ENCODE measurements around the gene FAHD1. TPM values are rescaled to one million over a fixed set of nuclear protein-coding genes. Genes with fewer than 3 reads are reported as not detected.
"Not testable (repeated sequence)": the region's sequence is repeated elsewhere in the genome, so short reads cannot be mapped to it uniquely, and the experiment has no call there.

Gene FAHD1
- polyA plus RNA-seq, 6 donors from 2014 or later = 20.2 to 28.1 (median 24.5) TPM

- Mint-ChIP-seq H3K36me3 (no peaks in the 10 kb centered on the region), H3K27ac (no peak overlapping the region), H3K9me3 (no peaks in the 10 kb centered on the region), H3K4me3 (no peak overlapping the region), H3K4me1 (no peaks in the 10 kb centered on the region), H3K27me3 (peaks cover 10 to 32% (median 31%) of the 10 kb centered on the region in 3 donors)
- ATAC-seq (ENCODE audit: low read depth in 2 of 2) = no peak
- DNase-seq = no peak
These were observed 24.8 kb downstream of the FAHD1 start for GRCh38 chr16:1851793-1852192.

DNA sequence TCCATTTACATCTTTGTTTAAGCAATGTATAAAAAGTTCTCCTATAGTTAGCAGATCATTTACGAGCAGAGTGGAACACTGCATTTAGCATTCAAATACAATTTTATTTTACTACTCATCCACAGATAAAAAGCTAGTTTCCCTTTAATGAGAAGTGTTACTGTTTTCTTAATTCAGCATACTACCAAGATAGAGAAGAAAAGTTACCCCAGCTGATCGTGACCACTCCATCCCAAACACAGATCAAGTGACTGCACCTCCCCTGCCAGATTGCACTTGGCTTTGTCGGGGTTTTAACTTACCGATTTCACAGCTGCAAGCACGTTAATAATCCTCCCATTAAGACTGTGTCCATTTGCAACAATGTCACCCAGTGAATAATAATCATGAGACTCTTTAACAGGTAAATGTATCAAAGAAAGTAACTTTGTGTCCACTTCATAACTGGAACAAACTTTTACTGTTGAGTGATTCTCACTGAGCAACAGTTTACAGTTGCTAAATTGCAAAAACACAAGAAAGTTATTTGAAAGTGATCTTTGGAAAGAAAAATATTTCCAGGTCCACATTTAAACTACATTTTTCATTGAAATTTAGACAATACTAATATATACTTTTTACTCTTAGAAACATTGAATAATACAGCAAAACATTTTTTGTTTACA, 30.6 kb downstream of the FAHD1 start:
- H3K27ac Mint-ChIP-seq = peak overlapping the region in 1 of 6 donors; percentile 77
- no peak overlapping the region for H3K4me3 Mint-ChIP-seq
- H3K9me3 Mint-ChIP-seq = no peaks in the 10 kb centered on the region
- peaks cover 33 to 57% (median 56%) of the 10 kb centered on the region in 3 donors for H3K27me3 Mint-ChIP-seq
- H3K36me3 Mint-ChIP-seq = peaks cover 0 to 4% of the 10 kb centered on the region in 2 donors
- H3K4me1 Mint-ChIP-seq = no peaks in the 10 kb centered on the region
- ATAC-seq (ENCODE audit: low read depth in 2 of 2) = no peak
- DNase-seq = no peak

DNA sequence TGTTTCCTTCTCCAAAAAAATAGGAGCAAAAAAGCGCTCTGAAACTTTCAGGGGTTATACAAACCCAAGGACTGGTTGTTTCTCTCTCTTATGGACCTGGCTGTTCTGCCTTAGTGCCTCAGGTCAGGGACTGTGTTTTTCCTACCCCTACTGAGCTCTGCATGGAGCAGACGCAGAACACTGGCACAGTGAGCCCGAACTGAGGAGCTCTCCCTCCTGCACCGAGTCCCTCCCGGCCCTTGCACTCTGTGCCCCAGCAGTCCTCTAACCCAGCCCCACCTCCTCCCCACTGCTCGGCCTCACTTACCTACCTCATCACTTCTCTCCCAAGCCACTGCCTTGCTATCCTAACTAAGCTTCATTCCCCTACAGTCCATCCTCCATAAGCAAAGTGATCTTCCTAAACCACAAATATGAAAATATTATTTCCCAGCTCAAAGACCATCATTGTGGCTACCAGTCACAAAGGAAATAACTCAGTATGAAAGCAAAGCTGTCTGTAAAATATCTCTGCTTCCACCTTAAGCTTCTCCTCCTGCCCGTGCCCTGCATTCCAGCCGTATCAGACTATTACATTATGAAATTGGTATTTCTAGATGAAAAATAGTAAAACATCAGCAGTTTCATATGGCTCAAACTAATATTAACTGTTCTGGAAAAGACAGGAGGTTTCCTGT, 31.3 kb downstream of the FAHD1 start:
- no peaks in the 10 kb centered on the region for H3K9me3 Mint-ChIP-seq
- DNase-seq (no peak), ATAC-seq (ENCODE audit: low read depth in 2 of 2) (no peak)
- H3K4me3 Mint-ChIP-seq = no peak overlapping the region
- H3K36me3 Mint-ChIP-seq = peaks cover 0 to 4% of the 10 kb centered on the region in 2 donors
- H3K4me1 Mint-ChIP-seq = no peaks in the 10 kb centered on the region
- peaks cover 33 to 57% (median 56%) of the 10 kb centered on the region in 3 donors for H3K27me3 Mint-ChIP-seq
- H3K27ac Mint-ChIP-seq = no peak overlapping the region

GRCh38 chr16:1859650-1860049, 32.6 kb downstream of the FAHD1 start:
- peaks cover 0 to 4% of the 10 kb centered on the region in 2 donors for H3K36me3 Mint-ChIP-seq
- ATAC-seq (ENCODE audit: low read depth in 2 of 2) (no peak), DNase-seq (no peak)
- no peaks in the 10 kb centered on the region for H3K4me1 Mint-ChIP-seq
- H3K27me3 Mint-ChIP-seq = peaks cover 38 to 50% (median 48%) of the 10 kb centered on the region in 3 donors
- H3K4me3 Mint-ChIP-seq = no peak overlapping the region
- no peaks in the 10 kb centered on the region for H3K9me3 Mint-ChIP-seq
- no peak overlapping the region for H3K27ac Mint-ChIP-seq

- Mint-ChIP-seq H3K27ac (no peak overlapping the region), H3K9me3 (no peaks in the 10 kb centered on the region), H3K4me1 (no peaks in the 10 kb centered on the region), H3K27me3 (peaks cover 42 to 43% (median 43%) of the 10 kb centered on the region in 3 donors), H3K36me3 (peaks cover 0 to 4% of the 10 kb centered on the region in 2 donors), H3K4me3 (no peak overlapping the region)
- DNase-seq = no peak
- ATAC-seq (ENCODE audit: low read depth in 2 of 2) = no peak
These were observed 34.7 kb downstream of the FAHD1 start for GRCh38 chr16:1861730-1862129.

- no peak overlapping the region for H3K4me3 Mint-ChIP-seq
- DNase-seq (no peak), ATAC-seq (ENCODE audit: low read depth in 2 of 2) (no peak)
- H3K4me1 Mint-ChIP-seq = no peaks in the 10 kb centered on the region
- H3K27ac Mint-ChIP-seq = no peak overlapping the region
- H3K27me3 Mint-ChIP-seq = peaks cover 36 to 38% (median 36%) of the 10 kb centered on the region in 3 donors
- no peaks in the 10 kb centered on the region for H3K9me3 Mint-ChIP-seq
- H3K36me3 Mint-ChIP-seq = no peaks in the 10 kb centered on the region
These were observed 35.4 kb downstream of the FAHD1 start for GRCh38 chr16:1862394-1862793.

GRCh38 chr16:1863681-1864460, 36.9 kb downstream of the FAHD1 start:
- DNase-seq (peak; percentile 25), ATAC-seq (ENCODE audit: low read depth in 2 of 2) (no peak)
- Mint-ChIP-seq H3K4me3 (no peak overlapping the region), H3K27ac (no peak overlapping the region), H3K27me3 (peaks cover 21 to 30% (median 22%) of the 10 kb centered on the region in 3 donors), H3K4me1 (no peaks in the 10 kb centered on the region), H3K36me3 (no peaks in the 10 kb centered on the region), H3K9me3 (no peaks in the 10 kb centered on the region)

GRCh38 chr16:1865902-1866690, 39.1 kb downstream of the FAHD1 start:
- no peak overlapping the region for H3K4me3 Mint-ChIP-seq
- no peaks in the 10 kb centered on the region for H3K4me1 Mint-ChIP-seq
- no peak for DNase-seq
- H3K27ac Mint-ChIP-seq = no peak overlapping the region
- H3K36me3 Mint-ChIP-seq = no peaks in the 10 kb centered on the region
- ATAC-seq (ENCODE audit: low read depth in 2 of 2) = no peak
- H3K27me3 Mint-ChIP-seq = peaks cover 6 to 17% (median 7%) of the 10 kb centered on the region in 3 donors
- no peaks in the 10 kb centered on the region for H3K9me3 Mint-ChIP-seq

DNA sequence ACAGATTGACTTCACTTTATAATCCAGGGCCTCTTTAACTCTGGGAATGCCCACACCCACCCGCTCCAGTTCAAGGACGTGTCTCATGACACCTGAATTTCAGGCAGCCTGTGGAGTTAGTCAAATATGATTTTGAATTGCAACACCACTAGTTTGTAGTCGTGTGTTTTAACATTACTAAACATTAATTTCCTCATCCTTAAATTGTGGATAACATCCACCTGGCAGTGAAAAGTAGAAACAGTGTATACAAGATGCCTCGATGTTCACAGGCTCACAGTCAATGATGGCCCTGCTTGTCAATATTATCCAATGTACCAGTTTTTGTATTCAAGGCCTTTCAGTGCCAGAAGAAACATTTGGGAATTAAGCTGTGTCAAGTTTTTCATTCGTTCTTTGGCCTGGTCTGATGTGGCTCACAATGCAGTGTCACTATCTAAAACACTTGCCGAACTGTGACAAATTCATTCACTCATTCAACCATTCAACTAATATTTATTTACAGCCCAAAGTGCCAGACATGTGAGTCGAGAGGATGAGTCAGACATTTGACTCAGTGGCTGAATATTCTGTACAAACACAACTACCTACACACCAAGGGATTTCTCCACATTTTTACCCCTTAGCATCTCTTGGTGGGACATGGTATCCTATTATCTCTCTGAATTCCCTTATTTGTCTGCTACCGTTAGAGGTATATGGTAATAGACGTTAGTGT, 43.5 kb downstream of the FAHD1 start:
- Mint-ChIP-seq H3K36me3 (peaks cover 0 to 9% of the 10 kb centered on the region in 2 donors), H3K4me1 (peaks cover 4 to 8% (median 6%) of the 10 kb centered on the region in 3 donors), H3K9me3 (peaks cover 0 to 3% (median 2%) of the 10 kb centered on the region in 7 donors), H3K4me3 (no peak overlapping the region), H3K27ac (no peak overlapping the region), H3K27me3 (peaks cover 17 to 21% (median 18%) of the 10 kb centered on the region in 3 donors)
- DNase-seq (no peak), ATAC-seq (ENCODE audit: low read depth in 2 of 2) (no peak)

DNA sequence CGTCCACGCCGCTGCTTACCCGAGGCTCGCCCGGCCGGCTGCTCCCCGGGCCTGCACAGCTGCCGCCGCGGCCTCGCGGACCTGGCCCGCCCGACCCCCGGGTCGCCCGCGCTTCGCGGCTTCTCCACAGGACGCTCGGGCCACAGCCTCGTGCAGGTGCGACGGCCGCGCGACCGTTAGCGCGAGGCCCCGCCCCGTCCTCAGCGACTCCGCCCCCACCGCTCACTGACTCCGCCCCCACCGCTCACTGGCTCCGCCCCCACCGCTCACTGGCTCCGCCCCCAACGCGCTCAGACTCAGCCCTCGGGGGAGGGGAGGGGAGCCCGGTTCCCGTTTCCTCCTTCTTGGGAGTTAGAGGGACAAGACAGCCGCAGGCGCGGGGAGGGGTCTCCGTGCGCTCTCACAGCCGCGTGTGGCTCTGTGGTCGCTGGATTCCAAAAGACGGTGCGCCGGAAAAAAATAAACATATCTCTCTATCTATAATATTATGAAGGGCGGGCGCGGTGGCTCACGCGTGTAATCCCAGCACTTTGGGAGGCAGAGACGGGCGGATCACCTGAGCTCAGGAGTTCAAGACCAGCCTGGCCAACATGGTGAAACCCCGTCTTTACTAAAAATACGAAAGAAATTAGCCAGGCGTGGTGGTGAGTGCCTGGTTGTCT, 45.1 kb downstream of the FAHD1 start, which contains the start of gene MEIOB:
TSS of gene MEIOB (minus strand) at position 191 of the 662 bp plus-strand sequence. CDS start 3,989 bp downstream, outside the sequence.
- peaks cover 0 to 3% (median 2%) of the 10 kb centered on the region in 7 donors for H3K9me3 Mint-ChIP-seq
- H3K4me3 Mint-ChIP-seq = peak within 1 kb of the TSS in 7 of 8 donors; percentile 47 to 71 (median 63)
- peak within 1 kb of the TSS in 1 of 6 donors; percentile 68 for H3K27ac Mint-ChIP-seq
- DNase-seq (no peak), ATAC-seq (ENCODE audit: low read depth in 2 of 2) (peak in 1 of 2 donors; percentile 41)
- peaks cover 4 to 8% (median 6%) of the 10 kb centered on the region in 3 donors for H3K4me1 Mint-ChIP-seq
- peaks cover 19 to 26% (median 21%) of the 10 kb centered on the region in 3 donors for H3K27me3 Mint-ChIP-seq
- peaks cover 0 to 9% of the 10 kb centered on the region in 2 donors for H3K36me3 Mint-ChIP-seq

GRCh38 chr16:1874854-1875253, 47.8 kb downstream of the FAHD1 start:
- H3K4me3 Mint-ChIP-seq = no peak overlapping the region
- DNase-seq = no peak
- H3K27ac Mint-ChIP-seq = no peak overlapping the region
- peaks cover 29 to 43% (median 39%) of the 10 kb centered on the region in 3 donors for H3K27me3 Mint-ChIP-seq
- H3K9me3 Mint-ChIP-seq = peaks cover 0 to 3% (median 2%) of the 10 kb centered on the region in 7 donors
- peaks cover 0 to 9% of the 10 kb centered on the region in 2 donors for H3K36me3 Mint-ChIP-seq
- peaks cover 4 to 8% (median 6%) of the 10 kb centered on the region in 3 donors for H3K4me1 Mint-ChIP-seq
- no peak for ATAC-seq (ENCODE audit: low read depth in 2 of 2)

DNA sequence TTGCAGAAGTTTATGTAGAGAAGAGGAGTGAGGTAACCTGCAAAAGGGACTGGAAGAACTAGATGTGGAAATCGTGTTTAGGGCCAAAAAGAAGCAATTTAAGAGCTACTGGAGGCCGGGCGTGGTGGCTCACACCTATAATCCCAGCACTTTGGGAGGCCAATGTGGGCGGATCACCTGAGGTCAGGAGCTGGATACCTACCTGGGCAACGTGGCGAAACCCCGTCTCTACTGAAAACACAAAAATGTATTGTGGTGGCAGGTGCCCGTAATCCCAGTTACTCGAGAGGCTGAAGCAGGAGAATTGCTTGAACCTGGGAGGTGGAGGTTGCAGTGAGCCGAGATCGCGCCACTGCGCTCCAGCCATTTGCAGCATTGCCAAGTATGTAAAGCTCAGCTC, 49.1 kb downstream of the FAHD1 start:
- not testable (repeated sequence) for H3K4me1 Mint-ChIP-seq; H3K9me3 Mint-ChIP-seq; H3K36me3 Mint-ChIP-seq; ATAC-seq (ENCODE audit: low read depth in 2 of 2); H3K27ac Mint-ChIP-seq; H3K4me3 Mint-ChIP-seq; DNase-seq
- peaks cover 25 to 39% (median 32%) of the 10 kb centered on the region in 3 donors for H3K27me3 Mint-ChIP-seq
